K562 (cell line): Measurements from ENCODE around the gene HDAC3. TPM values are rescaled to one million over a fixed set of nuclear protein-coding genes. Genes with fewer than 3 reads are reported as not detected.

ENCODE experiments used
- ELF4 ChIP-seq: fragments of 450-650 bp; formaldehyde crosslinking; IDR thresholded peaks from 2 replicates; pipeline ENCODE4 v1.4.0; 2022; ENCODE audit warnings: missing genetic modification characterization
- GATA2 ChIP-seq: sonication (generic); formaldehyde crosslinking; IDR thresholded peaks from 2 replicates; pipeline ENCODE4 v1.4.0; 2020; ENCODE audit warnings: mild to moderate bottlenecking, missing genetic modification reagents
- HNRNPL ChIP-seq: fragments of 200-400 bp; formaldehyde crosslinking; IDR thresholded peaks from 2 replicates; pipeline ENCODE4 v1.6.1; 2017; ENCODE audit warnings: low read depth, mild to moderate bottlenecking, low read length
- MAZ ChIP-seq, 2 experiments: fragments of 450-650 bp in 1 of 2; sonication (generic) in 1 of 2; formaldehyde crosslinking; IDR thresholded peaks in 1 of 2; conservative IDR thresholded peaks in 1 of 2; 2 replicates each; pipeline versions ENCODE4 v1.4.0 to v1.5.0; 2020; ENCODE audit warnings: mild to moderate bottlenecking in 1 of 2, missing genetic modification reagents in 1 of 2
- NCOA1 ChIP-seq: fragments of 450-650 bp; IDR thresholded peaks from 2 replicates; pipeline ENCODE4 v1.6.1; 2016; ENCODE audit warnings: low read depth
- SAFB2 ChIP-seq: fragments of 200-400 bp; formaldehyde crosslinking; IDR thresholded peaks from 2 replicates; pipeline ENCODE4 v1.6.1; 2018; ENCODE audit warnings: borderline replicate concordance, low read length, low read depth, moderate library complexity; ENCODE audit not compliant: severe bottlenecking
- SMAD2 ChIP-seq: fragments of 150-350 bp; IDR thresholded peaks from 2 replicates; pipeline ENCODE4 v1.6.1; 2014; ENCODE audit warnings: low read depth, mild to moderate bottlenecking, low read length
- SMAD4 ChIP-seq: fragments of 250-450 bp; sonication (Bioruptor Pico); conservative IDR thresholded peaks from 2 replicates; pipeline ENCODE4 v1.8.0; 2021; ENCODE audit warnings: inconsistent platforms, mild to moderate bottlenecking, moderate library complexity
- U2AF1 ChIP-seq: fragments of 200-400 bp; formaldehyde crosslinking; optimal IDR thresholded peaks from 2 replicates; pipeline ENCODE3; 2017; ENCODE audit warnings: mild to moderate bottlenecking, low read depth, low read length, moderate library complexity
- ZNF239 ChIP-seq: fragments of 250-450 bp; sonication (Bioruptor Pico); IDR thresholded peaks from 2 replicates; pipeline ENCODE4 v1.4.0; 2020; ENCODE audit warnings: mild to moderate bottlenecking
- ZNF668 ChIP-seq: fragments of 250-450 bp; sonication (Bioruptor Pico); IDR thresholded peaks from 2 replicates; pipeline ENCODE4 v1.8.0; 2022; ENCODE audit warnings: mild to moderate bottlenecking, inconsistent platforms
- ZNF695 ChIP-seq: fragments of 450-650 bp; formaldehyde crosslinking; IDR thresholded peaks from 2 replicates; pipeline ENCODE4 v1.4.0; 2020; ENCODE audit warnings: mild to moderate bottlenecking, moderate library complexity
- ZNF717 ChIP-seq: fragments of 250-450 bp; sonication (Bioruptor Pico); IDR thresholded peaks from 2 replicates; pipeline ENCODE4 v1.5.0; 2021
- polyA plus RNA-seq, 8 experiments: library from polyadenylated mRNA; depleted of rRNA in 4 of 8; stranded (reverse) in 5 of 8; unstranded in 3 of 8; fragments of >200 nt; fragmentation: Nextera tagmentation in 2 of 8; fragmentation: Illumina TruSeq in 1 of 8; extraction: Ambion mirVana in 2 of 8; extraction: Trizol in 1 of 8; gene quantifications; 2 replicates each; pipeline versions ENCODE4 v1.2.1 to v1.2.3, GENCODE V29; 2011 to 2014; ENCODE audit warnings: inconsistent platforms in 1 of 8, missing spikeins in 1 of 8
- total RNA-seq, 7 experiments: library from RNA; depleted of rRNA in 6 of 7; stranded (reverse); fragments of >200 nt in 6 of 7; fragmentation: Illumina TruSeq in 2 of 7; extraction: Trizol in 2 of 7; gene quantifications; 2 replicates each; pipeline versions ENCODE4 v1.2.1 to v1.2.3, GENCODE V29; 2011 to 2021; ENCODE audit warnings: low replicate concordance in 1 of 7
- TF ChIP-seq, protein P1 (sequence below): fragments of 450-650 bp; formaldehyde crosslinking; IDR thresholded peaks from 2 replicates; pipeline ENCODE4 v1.4.0; 2022; ENCODE audit warnings: missing genetic modification characterization
- TF ChIP-seq, protein P2 (sequence below): sonication (generic); formaldehyde crosslinking; IDR thresholded peaks from 2 replicates; pipeline ENCODE4 v1.8.0; 2022; ENCODE audit warnings: mild to moderate bottlenecking, missing genetic modification reagents
- TF ChIP-seq, protein P3 (sequence below), 2 experiments: fragments of 450-650 bp; IDR thresholded peaks; 2 replicates each; pipeline ENCODE4 v1.6.1; 2016
- TF ChIP-seq, protein P4 (sequence below): fragments of 450-650 bp; IDR thresholded peaks from 2 replicates; pipeline ENCODE4 v1.7.0; 2016; ENCODE audit warnings: borderline replicate concordance
- TF ChIP-seq, protein P5 (sequence below): sonication (generic); formaldehyde crosslinking; IDR thresholded peaks from 2 replicates; pipeline ENCODE4 v1.8.1; 2023; ENCODE audit warnings: mild to moderate bottlenecking, missing genetic modification reagents
- TF ChIP-seq, protein P6 (sequence below): fragments of 250-450 bp; sonication (Bioruptor Pico); IDR thresholded peaks from 2 replicates; pipeline ENCODE4 v1.5.0; 2021

Gene HDAC3
- total and polyA plus RNA-seq, 9 of the 15 experiments (the other 6 are each of a cell fraction or from before 2014, with no cell fraction given): 89.7 to 191 (median 119) TPM

DNA sequence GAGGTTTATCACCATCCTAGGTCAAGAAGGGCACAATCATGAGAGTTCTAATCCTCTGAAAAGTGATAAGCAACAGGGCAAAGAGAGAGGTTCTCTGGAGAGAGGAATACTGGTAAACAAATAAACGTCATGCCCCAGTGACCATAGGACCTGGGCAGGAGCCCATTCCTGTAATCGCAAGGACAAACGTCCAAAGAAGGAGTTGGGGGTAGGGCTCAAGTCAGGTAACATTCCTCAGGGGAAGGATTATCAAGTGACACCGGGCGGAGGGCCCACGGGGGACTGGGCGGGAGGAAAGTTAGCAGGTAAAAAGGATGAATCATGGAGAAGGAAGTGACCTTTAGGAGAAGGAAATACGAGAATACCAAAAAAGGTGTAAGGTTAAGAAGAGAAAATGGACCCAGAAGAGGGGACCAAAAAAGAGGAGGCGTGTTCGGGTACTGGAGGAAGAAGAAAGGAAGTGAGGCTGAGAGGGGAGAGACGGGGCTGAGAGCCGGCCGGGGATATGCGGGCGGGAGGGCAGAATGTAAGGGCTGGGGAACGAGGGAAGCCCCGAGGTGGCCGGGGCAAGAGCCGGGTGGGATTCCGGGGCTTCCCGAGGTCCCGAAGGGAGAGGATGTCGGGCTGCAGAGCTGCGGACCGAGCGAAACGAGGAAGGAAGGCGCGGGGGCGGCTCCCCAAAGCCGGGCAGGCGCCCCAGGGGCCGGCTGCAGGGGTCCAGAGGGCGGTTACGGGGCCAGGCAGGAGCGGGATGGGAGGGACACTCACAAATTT, 18.4 kb downstream of the HDAC3 start (continued):
- TF ChIP-seq, protein P1, sequence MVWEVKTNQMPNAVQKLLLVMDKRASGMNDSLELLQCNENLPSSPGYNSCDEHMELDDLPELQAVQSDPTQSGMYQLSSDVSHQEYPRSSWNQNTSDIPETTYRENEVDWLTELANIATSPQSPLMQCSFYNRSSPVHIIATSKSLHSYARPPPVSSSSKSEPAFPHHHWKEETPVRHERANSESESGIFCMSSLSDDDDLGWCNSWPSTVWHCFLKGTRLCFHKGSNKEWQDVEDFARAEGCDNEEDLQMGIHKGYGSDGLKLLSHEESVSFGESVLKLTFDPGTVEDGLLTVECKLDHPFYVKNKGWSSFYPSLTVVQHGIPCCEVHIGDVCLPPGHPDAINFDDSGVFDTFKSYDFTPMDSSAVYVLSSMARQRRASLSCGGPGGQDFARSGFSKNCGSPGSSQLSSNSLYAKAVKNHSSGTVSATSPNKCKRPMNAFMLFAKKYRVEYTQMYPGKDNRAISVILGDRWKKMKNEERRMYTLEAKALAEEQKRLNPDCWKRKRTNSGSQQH (CRISPR knock-in tag): no peak
- no peak for TF ChIP-seq SAFB2
- TF ChIP-seq NCOA1: peak; percentile 91
- TF ChIP-seq, protein P2, sequence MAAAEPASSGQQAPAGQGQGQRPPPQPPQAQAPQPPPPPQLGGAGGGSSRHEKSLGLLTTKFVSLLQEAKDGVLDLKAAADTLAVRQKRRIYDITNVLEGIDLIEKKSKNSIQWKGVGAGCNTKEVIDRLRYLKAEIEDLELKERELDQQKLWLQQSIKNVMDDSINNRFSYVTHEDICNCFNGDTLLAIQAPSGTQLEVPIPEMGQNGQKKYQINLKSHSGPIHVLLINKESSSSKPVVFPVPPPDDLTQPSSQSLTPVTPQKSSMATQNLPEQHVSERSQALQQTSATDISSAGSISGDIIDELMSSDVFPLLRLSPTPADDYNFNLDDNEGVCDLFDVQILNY (CRISPR knock-in tag): no peak
- TF ChIP-seq GATA2 (CRISPR knock-in tag): no peak
- no peak for TF ChIP-seq SMAD2
- TF ChIP-seq SMAD4: no peak
- TF ChIP-seq ZNF668 (CRISPR knock-in tag): no peak
- peak in 1 of 2 experiments; percentile 57; a peak in 2 of 4 replicates for TF ChIP-seq MAZ (CRISPR knock-in tag; conservative IDR thresholded peaks at IDR 0.05 in 1 of 2, IDR thresholded peaks at IDR 0.05 in 1 of 2)
- TF ChIP-seq, protein P3, sequence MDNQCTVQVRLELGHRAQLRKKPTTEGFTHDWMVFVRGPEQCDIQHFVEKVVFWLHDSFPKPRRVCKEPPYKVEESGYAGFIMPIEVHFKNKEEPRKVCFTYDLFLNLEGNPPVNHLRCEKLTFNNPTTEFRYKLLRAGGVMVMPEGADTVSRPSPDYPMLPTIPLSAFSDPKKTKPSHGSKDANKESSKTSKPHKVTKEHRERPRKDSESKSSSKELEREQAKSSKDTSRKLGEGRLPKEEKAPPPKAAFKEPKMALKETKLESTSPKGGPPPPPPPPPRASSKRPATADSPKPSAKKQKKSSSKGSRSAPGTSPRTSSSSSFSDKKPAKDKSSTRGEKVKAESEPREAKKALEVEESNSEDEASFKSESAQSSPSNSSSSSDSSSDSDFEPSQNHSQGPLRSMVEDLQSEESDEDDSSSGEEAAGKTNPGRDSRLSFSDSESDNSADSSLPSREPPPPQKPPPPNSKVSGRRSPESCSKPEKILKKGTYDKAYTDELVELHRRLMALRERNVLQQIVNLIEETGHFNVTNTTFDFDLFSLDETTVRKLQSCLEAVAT (IDR thresholded peaks at IDR 0.05): peak; percentile 68 to 82; a peak in 1 of 4 replicates
- TF ChIP-seq, protein P4, sequence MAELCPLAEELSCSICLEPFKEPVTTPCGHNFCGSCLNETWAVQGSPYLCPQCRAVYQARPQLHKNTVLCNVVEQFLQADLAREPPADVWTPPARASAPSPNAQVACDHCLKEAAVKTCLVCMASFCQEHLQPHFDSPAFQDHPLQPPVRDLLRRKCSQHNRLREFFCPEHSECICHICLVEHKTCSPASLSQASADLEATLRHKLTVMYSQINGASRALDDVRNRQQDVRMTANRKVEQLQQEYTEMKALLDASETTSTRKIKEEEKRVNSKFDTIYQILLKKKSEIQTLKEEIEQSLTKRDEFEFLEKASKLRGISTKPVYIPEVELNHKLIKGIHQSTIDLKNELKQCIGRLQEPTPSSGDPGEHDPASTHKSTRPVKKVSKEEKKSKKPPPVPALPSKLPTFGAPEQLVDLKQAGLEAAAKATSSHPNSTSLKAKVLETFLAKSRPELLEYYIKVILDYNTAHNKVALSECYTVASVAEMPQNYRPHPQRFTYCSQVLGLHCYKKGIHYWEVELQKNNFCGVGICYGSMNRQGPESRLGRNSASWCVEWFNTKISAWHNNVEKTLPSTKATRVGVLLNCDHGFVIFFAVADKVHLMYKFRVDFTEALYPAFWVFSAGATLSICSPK: 0 out of 2 replicates have a peak, but pooled peaks have one; percentile 68
- no peak for TF ChIP-seq U2AF1
- no peak for TF ChIP-seq ZNF717 (CRISPR knock-in tag)
- no peak for TF ChIP-seq ELF4 (CRISPR knock-in tag)
- no peak for TF ChIP-seq HNRNPL
- TF ChIP-seq, protein P5, sequence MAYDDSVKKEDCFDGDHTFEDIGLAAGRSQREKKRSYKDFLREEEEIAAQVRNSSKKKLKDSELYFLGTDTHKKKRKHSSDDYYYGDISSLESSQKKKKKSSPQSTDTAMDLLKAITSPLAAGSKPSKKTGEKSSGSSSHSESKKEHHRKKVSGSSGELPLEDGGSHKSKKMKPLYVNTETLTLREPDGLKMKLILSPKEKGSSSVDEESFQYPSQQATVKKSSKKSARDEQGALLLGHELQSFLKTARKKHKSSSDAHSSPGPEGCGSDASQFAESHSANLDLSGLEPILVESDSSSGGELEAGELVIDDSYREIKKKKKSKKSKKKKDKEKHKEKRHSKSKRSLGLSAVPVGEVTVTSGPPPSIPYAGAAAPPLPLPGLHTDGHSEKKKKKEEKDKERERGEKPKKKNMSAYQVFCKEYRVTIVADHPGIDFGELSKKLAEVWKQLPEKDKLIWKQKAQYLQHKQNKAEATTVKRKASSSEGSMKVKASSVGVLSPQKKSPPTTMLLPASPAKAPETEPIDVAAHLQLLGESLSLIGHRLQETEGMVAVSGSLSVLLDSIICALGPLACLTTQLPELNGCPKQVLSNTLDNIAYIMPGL (CRISPR knock-in tag): no peak
- TF ChIP-seq, protein P6, sequence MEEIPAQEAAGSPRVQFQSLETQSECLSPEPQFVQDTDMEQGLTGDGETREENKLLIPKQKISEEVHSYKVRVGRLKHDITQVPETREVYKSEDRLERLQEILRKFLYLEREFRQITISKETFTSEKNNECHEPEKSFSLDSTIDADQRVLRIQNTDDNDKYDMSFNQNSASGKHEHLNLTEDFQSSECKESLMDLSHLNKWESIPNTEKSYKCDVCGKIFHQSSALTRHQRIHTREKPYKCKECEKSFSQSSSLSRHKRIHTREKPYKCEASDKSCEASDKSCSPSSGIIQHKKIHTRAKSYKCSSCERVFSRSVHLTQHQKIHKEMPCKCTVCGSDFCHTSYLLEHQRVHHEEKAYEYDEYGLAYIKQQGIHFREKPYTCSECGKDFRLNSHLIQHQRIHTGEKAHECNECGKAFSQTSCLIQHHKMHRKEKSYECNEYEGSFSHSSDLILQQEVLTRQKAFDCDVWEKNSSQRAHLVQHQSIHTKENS: no peak
- TF ChIP-seq ZNF239: no peak
- no peak for TF ChIP-seq ZNF695 (CRISPR knock-in tag)
